GM21423 (cell line): ENCODE data around the gene ASPRV1.

Experiments used
- ATAC-seq: cut with Tn5 transposase; IDR thresholded peaks from one replicate; pipeline ENCODE4 v1.9.1; 2021; ENCODE audit warnings: mild to moderate bottlenecking, moderate library complexity; ENCODE audit not compliant: unreplicated experiment

Gene ASPRV1

GRCh38 chr2:69989009-69989408 is 27.6 kb upstream of the ASPRV1 start:
- ATAC-seq = no peak

DNA sequence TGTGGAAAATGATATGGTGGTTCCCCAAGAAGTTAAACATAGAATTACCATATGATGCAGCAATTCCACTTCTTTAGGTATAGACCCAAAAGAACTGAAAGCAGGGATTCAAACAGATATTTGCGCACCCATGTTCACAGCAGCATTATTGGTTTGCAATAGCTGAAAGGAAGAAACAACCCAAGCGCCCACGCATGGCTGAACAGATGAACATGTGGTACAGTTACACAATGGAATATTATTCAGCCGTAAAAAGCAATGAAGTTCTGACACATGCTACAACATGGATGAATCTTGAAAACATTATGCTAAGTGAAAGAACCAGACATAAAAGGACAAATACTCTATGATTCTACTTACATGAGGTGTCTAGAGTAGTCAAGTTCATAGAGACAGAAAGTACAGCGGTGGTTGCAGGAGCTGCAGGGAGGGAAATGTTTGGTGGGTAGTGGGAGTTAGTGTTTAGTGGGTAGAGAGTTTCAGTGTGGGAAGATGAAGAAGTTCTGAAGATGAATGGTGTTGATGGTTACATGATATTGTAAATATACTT is 26.7 kb upstream of the ASPRV1 start:
- no peak for ATAC-seq

DNA sequence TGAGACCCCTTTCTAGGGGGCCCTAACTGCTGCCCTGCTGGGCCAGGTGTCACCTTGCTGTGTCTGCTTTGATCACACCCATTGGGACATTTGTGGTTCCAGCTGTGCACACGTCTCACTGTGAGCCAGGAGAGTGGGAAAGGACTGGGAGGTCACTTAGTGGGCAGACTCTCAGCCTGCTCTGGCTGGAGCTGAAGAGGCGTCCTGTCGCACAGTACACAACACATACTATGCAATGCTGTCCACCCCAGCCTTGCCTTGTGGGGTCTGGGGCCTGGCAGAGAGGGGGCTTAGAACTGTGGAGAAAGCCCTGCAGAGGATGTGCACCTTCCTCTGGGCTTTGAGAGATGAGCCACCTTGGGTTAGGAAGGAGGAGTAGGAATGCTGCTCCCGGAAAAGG is 25.3 kb upstream of the ASPRV1 start:
- ATAC-seq = no peak

- no peak for ATAC-seq
These were observed 24.3 kb upstream of the ASPRV1 start for GRCh38 chr2:69985688-69986087.

GRCh38 chr2:69985216-69985615 is 23.8 kb upstream of the ASPRV1 start:
- ATAC-seq = no peak

- no peak for ATAC-seq
These were observed 22.0 kb upstream of the ASPRV1 start for GRCh38 chr2:69983392-69983966.

GRCh38 chr2:69979902-69980807 is 18.7 kb upstream of the ASPRV1 start:
- ATAC-seq = no peak

DNA sequence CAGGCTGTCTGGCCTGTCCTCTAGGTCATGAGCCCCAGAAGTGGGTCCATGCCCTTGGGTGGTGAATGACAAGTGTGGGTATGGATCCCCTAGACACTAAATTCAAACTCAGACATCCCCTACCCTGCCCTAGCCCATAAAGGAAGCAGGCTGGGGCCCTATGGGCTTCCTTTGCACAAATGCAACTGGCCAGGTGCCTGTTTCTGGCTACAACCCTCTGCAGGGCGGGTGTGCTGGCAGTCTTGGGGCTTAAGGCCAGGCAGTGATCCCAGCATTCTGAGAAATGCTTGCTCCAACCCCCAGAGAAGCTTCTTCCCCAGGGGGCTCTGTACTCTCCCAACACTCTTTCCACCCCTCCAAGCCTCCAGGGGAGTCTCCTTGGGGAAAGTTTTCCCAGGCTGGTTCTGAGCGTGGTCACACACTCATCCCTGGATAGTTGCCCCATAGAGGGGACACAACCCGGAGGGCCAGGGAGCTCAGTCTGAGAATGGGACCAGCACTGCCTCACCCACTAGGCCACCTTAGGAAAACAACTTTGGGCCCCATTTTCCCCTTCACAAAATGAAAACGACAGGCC is 16.6 kb upstream of the ASPRV1 start:
- no peak for ATAC-seq

DNA sequence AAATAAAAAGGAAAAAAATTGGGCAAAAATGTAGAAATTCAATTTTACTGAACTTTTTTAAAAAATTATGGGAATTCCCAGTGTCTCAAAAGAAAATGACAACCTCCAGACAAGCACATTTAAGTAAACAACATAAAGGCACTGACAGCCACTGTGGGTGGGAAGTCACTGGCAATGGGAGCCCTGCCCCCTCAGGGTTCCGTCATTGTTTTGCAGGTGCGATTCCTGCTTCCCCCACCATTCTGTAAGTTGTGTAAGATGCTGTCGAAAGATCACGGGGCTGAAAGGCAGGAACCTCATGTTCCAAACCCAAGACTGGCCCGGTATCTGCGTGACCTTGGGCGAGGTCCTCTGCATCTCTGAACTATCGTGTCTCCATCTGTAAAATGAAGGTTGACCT is 15.8 kb upstream of the ASPRV1 start:
- ATAC-seq = no peak

GRCh38 chr2:69975853-69976462 is 14.5 kb upstream of the ASPRV1 start:
- ATAC-seq = no peak

- ATAC-seq = no peak
These were observed 13.9 kb upstream of the ASPRV1 start for GRCh38 chr2:69975136-69975852.

- no peak for ATAC-seq
These were observed 11.9 kb upstream of the ASPRV1 start for GRCh38 chr2:69973335-69973735.

DNA sequence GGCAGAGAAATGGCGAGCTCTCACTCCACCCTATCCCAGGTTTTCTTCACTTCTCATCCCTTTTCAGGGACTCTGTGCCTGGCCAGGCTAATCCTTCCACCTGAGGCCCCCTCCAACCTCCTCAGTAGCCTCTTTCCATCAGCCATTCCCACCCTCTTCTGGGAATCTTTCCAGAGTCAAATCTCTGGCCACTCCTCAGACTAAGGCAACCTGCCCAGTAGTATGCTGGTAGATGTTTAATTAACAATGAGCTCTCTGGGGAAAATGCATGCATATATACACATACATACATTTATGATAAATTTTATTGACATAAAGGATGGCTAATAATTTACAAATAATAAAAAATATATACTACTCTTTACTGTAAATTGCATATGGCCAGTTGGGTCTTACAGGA is 11.4 kb upstream of the ASPRV1 start:
- ATAC-seq = no peak

- ATAC-seq = no peak
These were observed 8.6 kb upstream of the ASPRV1 start for GRCh38 chr2:69969991-69970390.

DNA sequence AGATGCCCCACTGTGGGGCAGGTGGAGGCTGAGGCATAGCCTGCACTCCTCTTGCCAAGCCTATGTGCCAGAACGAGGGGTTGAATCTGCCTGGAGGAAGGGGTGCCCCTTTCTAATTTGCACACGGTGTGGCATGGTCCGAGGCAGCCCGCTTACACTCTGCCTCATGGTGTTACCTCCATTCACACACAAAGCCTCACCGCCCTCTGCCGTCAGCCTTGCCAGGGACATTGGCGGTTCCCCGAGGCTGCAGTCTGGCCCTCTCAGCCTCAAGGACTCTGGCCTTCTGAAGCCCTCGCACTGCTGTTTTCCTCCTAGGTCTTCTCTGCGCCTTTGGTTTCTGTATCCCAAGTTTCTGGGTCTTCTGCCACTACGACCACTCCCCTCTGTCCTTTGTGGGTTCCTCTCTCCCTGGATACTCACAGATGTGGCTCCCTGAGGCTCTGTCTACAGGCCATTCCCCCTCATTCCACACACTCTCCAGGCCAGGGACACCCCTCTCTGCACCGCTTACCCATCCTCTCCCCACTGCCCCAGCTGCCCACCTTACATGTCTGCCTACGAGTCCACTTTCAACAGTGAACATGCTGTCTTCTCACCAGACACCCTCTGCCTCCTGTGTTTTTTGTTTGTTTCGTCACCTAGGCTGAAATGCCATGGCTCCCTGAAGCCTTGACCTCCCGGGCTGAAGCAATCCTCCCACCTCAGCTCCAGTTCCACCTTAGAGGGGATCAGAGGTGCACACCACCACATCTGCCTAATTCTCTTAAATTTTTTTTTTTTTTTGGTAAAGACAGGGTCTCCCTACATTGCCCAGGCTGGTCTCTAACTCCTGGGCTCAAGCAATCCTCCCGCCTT is 7.9 kb upstream of the ASPRV1 start:
- ATAC-seq = no peak

DNA sequence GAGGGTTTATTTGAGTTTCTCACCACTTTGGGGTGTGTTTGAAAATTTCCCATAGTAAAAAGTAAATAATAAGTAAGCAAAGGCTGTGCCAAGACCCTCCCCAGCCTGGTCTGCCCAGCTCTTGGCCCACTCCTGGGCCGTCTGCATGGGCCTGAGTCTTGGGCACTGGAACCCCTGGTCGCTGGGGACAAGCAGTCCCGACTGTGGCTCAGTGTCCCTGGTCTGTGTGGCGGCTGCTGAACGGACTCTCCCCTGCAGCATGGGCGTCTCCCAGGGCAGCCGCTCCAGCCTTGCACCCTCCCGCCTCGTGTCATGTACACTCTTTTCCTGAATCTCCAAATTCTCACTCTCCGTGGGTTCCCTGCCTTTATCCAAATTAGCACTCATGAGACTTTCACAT is 7.2 kb upstream of the ASPRV1 start:
- no peak for ATAC-seq

DNA sequence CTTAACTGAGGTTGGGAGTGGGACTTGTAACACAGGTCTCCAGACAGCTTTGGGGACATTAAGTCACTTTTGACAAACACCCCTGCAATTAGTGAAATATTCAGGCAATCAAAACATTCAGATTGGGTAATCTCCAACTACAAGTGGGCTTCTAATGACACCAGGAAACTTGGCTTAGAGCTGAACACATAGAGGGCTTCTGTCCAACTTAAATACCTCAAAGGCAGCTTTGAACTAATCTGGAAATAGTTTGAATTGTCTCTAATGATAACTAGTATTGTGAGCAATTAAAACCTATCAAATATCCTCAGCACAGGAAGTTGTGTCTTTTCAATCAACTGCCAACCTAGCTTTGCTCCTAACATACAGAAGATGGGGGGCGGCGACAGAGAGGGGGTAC is 5.1 kb upstream of the ASPRV1 start:
- no peak for ATAC-seq

- ATAC-seq = no peak
These were observed 4.5 kb upstream of the ASPRV1 start for GRCh38 chr2:69965756-69966445.

- no peak for ATAC-seq
These were observed 3.0 kb upstream of the ASPRV1 start for GRCh38 chr2:69964353-69964841.
